K562 (cell line): ENCODE data around the gene BTBD16. TPM values are rescaled to one million over a fixed set of nuclear protein-coding genes. Genes with fewer than 3 reads are reported as not detected.

Experiments used
- ATAC-seq: fragments of 200-7000 bp; cut with Tn5 transposase; 3 replicates; pipeline ENCODE4 v1.9.1; 2020; ENCODE audit warnings: moderate library complexity
- BruUV-seq: library from RNA; stranded (reverse); fragments of 400-500 nt; replicated peaks from 2 replicates; lab custom pipeline; 2021; lab: Mats Ljungman, UMichigan
- CTCF ChIA-PET: fragments of 300-600 bp; formaldehyde crosslinking; extraction: SDS; loops from one replicate; lab custom pipeline; 2021; ENCODE audit warnings: low intra/inter-chr PET ratio; lab: Yijun Ruan, JAX
- POLR2A ChIA-PET: fragments of 300-600, 350-650 bp; sonication (Branson Sonifier 250); formaldehyde crosslinking; extraction: SDS; loops from one replicate; lab custom pipeline; 2021; ENCODE audit warnings: antibody characterized with exemption, inconsistent platforms; lab: Yijun Ruan, JAX
- DNase-seq, 4 experiments: peaks; one replicate each; pipeline versions ENCODE4 v3.0.0 to v3.0.0-alpha.2; 2011 to 2018; ENCODE audit warnings: low spot score in 3 of 4, mixed read lengths in 3 of 4; ENCODE audit errors: extremely low read depth in 1 of 4
- FAIRE-seq: peaks from 2 replicates; lab custom pipeline; 2011; peaks lifted over from hg19 to GRCh38; lab: Jason Lieb, UNC
- H2AFZ ChIP-seq: 2 replicates; pipeline ENCODE4 v1.6.0; 2011; ENCODE audit warnings: low read depth, low read length, control low read depth, inconsistent platforms
- H3K27ac ChIP-seq: fragments of 200-600 bp; 3 replicates; pipeline ENCODE4 v1.8.0; 2011; ENCODE audit warnings: low read depth, mild to moderate bottlenecking, control low read depth, inconsistent platforms, low read length, moderate library complexity, mixed read lengths; ENCODE audit errors: extremely low read depth
- H3K27me3 ChIP-seq, 2 experiments: fragments of 300-600 bp in 1 of 2; 2 replicates in 1 of 2; 3 replicates in 1 of 2; pipeline versions ENCODE4 v1.6.0 to v1.8.0; 2011; ENCODE audit warnings: inconsistent platforms in 2 of 2, low read length in 2 of 2, mild to moderate bottlenecking in 1 of 2, mixed read lengths in 1 of 2, moderate library complexity in 1 of 2; ENCODE audit not compliant: control insufficient read depth in 2 of 2, insufficient read depth in 2 of 2
- H3K36me3 ChIP-seq: fragments of 300-600 bp; 3 replicates; pipeline ENCODE4 v1.8.0; 2011; ENCODE audit warnings: mild to moderate bottlenecking, low read length, inconsistent platforms; ENCODE audit not compliant: control insufficient read depth, insufficient read depth
- H3K4me1 ChIP-seq, 2 experiments: fragments of 200-600 bp in 1 of 2; replicated peaks in 1 of 2; 2 replicates in 1 of 2; 3 replicates in 1 of 2; pipeline versions ENCODE4 v1.5.1 to v1.8.0; 2011; ENCODE audit warnings: inconsistent platforms in 2 of 2, low read length in 2 of 2, mild to moderate bottlenecking in 1 of 2, mixed read lengths in 1 of 2, moderate library complexity in 1 of 2; ENCODE audit not compliant: control insufficient read depth in 2 of 2, insufficient read depth in 2 of 2
- H3K4me2 ChIP-seq: 2 replicates; pipeline ENCODE4 v1.6.1; 2011; ENCODE audit warnings: low read length, control low read depth, inconsistent platforms, mixed read lengths; ENCODE audit not compliant: insufficient read depth
- H3K4me3 ChIP-seq: fragments of 200-600 bp; sonication (generic), shearing (Covaris generic); 2 replicates; pipeline ENCODE4 v1.5.1; 2016; ENCODE audit warnings: control low read depth, inconsistent platforms
- H3K79me2 ChIP-seq: fragments of 200-600 bp; 3 replicates; pipeline ENCODE4 v1.8.0; 2011; ENCODE audit warnings: low read length, inconsistent platforms; ENCODE audit not compliant: control insufficient read depth, insufficient read depth
- H3K9ac ChIP-seq, 2 experiments: 2 replicates each; pipeline versions ENCODE4 v1.6.0 to v1.6.1; 2011; ENCODE audit warnings: low read depth in 2 of 2, low read length in 2 of 2, control low read depth in 1 of 2, inconsistent platforms in 1 of 2, mild to moderate bottlenecking in 1 of 2, mixed read lengths in 1 of 2; ENCODE audit not compliant: insufficient read depth in 1 of 2
- H3K9me1 ChIP-seq: one replicate; pipeline ENCODE4 v1.6.0; 2011; ENCODE audit warnings: inconsistent platforms, mild to moderate bottlenecking, low read length, moderate library complexity; ENCODE audit not compliant: control insufficient read depth, insufficient read depth
- H3K9me3 ChIP-seq: replicated peaks from 2 replicates; pipeline ENCODE4 v1.5.1; 2011; ENCODE audit warnings: low read depth, low read length, inconsistent platforms; ENCODE audit not compliant: control insufficient read depth, insufficient read depth
- H4K20me1 ChIP-seq: replicated peaks from 2 replicates; pipeline ENCODE4 v1.6.1; 2011; ENCODE audit warnings: low read length, inconsistent platforms, mixed read lengths; ENCODE audit not compliant: control insufficient read depth, insufficient read depth
- ATF3 ChIP-seq, 2 experiments: fragments of 450-650 bp in 1 of 2; sonication (generic) in 1 of 2; formaldehyde crosslinking in 1 of 2; IDR thresholded peaks in 1 of 2; conservative IDR thresholded peaks in 1 of 2; 2 replicates each; pipeline versions ENCODE4 v1.6.1 to v1.8.1; 2016 to 2023; ENCODE audit warnings: mild to moderate bottlenecking in 2 of 2, moderate library complexity in 2 of 2, inconsistent platforms in 1 of 2, missing genetic modification reagents in 1 of 2
- CEBPB ChIP-seq: fragments of 450-650 bp; IDR thresholded peaks from 2 replicates; pipeline ENCODE4 v1.6.1; 2016; ENCODE audit warnings: missing genetic modification characterization, missing compliant biosample characterization
- ETV5 ChIP-seq: sonication (generic); formaldehyde crosslinking; IDR thresholded peaks from 2 replicates; pipeline ENCODE4 v1.4.0; 2020; ENCODE audit warnings: low read depth, mild to moderate bottlenecking, missing genetic modification reagents
- HIVEP1 ChIP-seq: fragments of 250-450 bp; sonication (Bioruptor Pico); IDR thresholded peaks from 2 replicates; pipeline ENCODE4 v1.4.0; 2020; ENCODE audit warnings: mild to moderate bottlenecking
- KAT8 ChIP-seq: fragments of 450-650 bp; IDR thresholded peaks from 2 replicates; pipeline ENCODE4 v1.6.1; 2016; ENCODE audit warnings: low read depth, mild to moderate bottlenecking
- LEF1 ChIP-seq: fragments of 450-650 bp; IDR thresholded peaks from 2 replicates; pipeline ENCODE4 v1.6.1; 2016; ENCODE audit warnings: mild to moderate bottlenecking
- NR2C2 ChIP-seq, 2 experiments: fragments of 200-800 bp in 1 of 2; sonication (Bioruptor generic) in 1 of 2; sonication (generic) in 1 of 2; formaldehyde crosslinking in 1 of 2; IDR thresholded peaks; 2 replicates each; pipeline versions ENCODE4 v1.6.1 to v1.8.0; 2016 to 2022; ENCODE audit warnings: mild to moderate bottlenecking in 1 of 2, missing compliant biosample characterization in 1 of 2, missing genetic modification characterization in 1 of 2, missing genetic modification reagents in 1 of 2
- PCBP2 ChIP-seq: fragments of 200-400 bp; formaldehyde crosslinking; IDR thresholded peaks from 2 replicates; pipeline ENCODE4 v1.6.1; 2018; ENCODE audit warnings: low read length, low read depth, mild to moderate bottlenecking, moderate library complexity; ENCODE audit not compliant: poor library complexity, severe bottlenecking
- RBM15 ChIP-seq: fragments of 200-400 bp; formaldehyde crosslinking; IDR thresholded peaks from 2 replicates; pipeline ENCODE4 v1.6.1; 2018; ENCODE audit warnings: mild to moderate bottlenecking, low read length, moderate library complexity; ENCODE audit not compliant: insufficient read depth
- ZFX ChIP-seq: sonication (generic); formaldehyde crosslinking; IDR thresholded peaks from 2 replicates; pipeline ENCODE4 v1.8.0; 2022; ENCODE audit warnings: mild to moderate bottlenecking, missing genetic modification reagents, moderate library complexity
- ZZZ3 ChIP-seq: fragments of 450-650 bp; IDR thresholded peaks from 2 replicates; pipeline ENCODE4 v1.6.1; 2016; ENCODE audit warnings: antibody characterized with exemption, mild to moderate bottlenecking, moderate library complexity
- whole genome bisulfite sequencing: fragments of 100-300 bp; shearing (Covaris generic); methylation state at CpG from one replicate; pipeline ENCODE4 v1.1.6; 2016; ENCODE audit warnings: low coverage, mixed read lengths; ENCODE audit not compliant: insufficient coverage; ENCODE audit errors: missing lambda C conversion rate; 5-methylcytosine and 5-hydroxymethylcytosine counted together
- in situ Hi-C: fragments of 300-500 bp; cut with MboI; formaldehyde crosslinking; loops from 4 replicates; pipeline ENCODE4 v1.15.0; 2018; ENCODE audit warnings: inconsistent platforms, mixed read lengths
- intact Hi-C: fragments of 100-400 bp; cut with micrococcal nuclease; formaldehyde crosslinking; loops from 2 replicates; pipeline ENCODE4 v1.14.2; 2022
- polyA plus RNA-seq, 8 experiments: library from polyadenylated mRNA; depleted of rRNA in 4 of 8; stranded (reverse) in 5 of 8; unstranded in 3 of 8; fragments of >200 nt; fragmentation: Nextera tagmentation in 2 of 8; fragmentation: Illumina TruSeq in 1 of 8; extraction: Ambion mirVana in 2 of 8; extraction: Trizol in 1 of 8; gene quantifications; 2 replicates each; pipeline versions ENCODE4 v1.2.1 to v1.2.3, GENCODE V29; 2011 to 2014; ENCODE audit warnings: inconsistent platforms in 1 of 8, missing spikeins in 1 of 8
- total RNA-seq, 7 experiments: library from RNA; depleted of rRNA in 6 of 7; stranded (reverse); fragments of >200 nt in 6 of 7; fragmentation: Illumina TruSeq in 2 of 7; extraction: Trizol in 2 of 7; gene quantifications; 2 replicates each; pipeline versions ENCODE4 v1.2.1 to v1.2.3, GENCODE V29; 2011 to 2021; ENCODE audit warnings: low replicate concordance in 1 of 7

Gene BTBD16
- total and polyA plus RNA-seq, 9 of the 15 experiments (the other 6 are each of a cell fraction or from before 2014, with no cell fraction given), result 0.11 TPM; not detected in 8

DNA sequence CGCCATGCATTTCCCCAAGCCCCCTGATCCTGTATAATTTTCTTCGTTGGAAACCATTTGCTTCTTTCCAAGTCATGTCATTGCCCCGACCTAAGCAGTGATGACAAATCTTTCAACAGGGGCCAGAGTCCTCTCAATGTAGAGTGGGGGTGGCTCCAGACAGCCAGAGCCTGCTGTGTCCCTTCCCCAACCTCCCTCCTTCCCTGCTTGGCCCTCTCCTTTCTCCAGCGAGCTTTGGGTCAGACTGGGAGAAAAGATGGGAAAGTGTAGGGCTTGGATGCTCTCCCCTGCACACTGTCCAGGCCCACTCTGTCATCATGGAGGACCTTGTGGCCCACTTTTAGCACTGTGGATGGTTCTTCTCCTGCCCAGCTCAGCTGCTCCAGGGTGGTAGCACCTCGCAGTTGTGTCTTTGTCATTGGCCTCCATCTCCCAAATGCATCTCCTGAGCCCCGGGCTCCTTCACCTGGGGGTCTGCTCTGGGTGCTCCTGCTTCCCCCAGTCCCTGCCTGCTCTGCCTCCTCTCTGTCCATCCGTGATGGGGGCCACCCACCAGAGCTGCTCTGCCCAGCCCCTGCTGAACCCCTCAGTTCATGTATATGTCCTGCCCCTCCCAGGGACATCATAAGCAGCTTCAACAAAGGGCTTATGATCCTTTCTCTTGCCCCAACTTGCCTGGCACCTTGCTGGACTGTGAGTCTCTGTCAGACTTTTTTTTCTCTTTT lies 37.5 kb downstream of the BTBD16 start:
- Histone ChIP-seq H3K4me2 (no peak overlapping the region), H3K9me3 (no peaks in the 10 kb centered on the region), H3K9ac (no peak overlapping the region), H3K4me3 (no peak overlapping the region), H2AFZ (no peak overlapping the region), H3K9me1 (no peaks in the 10 kb centered on the region), H3K79me2 (no peaks in the 10 kb centered on the region), H3K36me3 (no peaks in the 10 kb centered on the region), H3K4me1 (peaks cover 0 to 3% of the 10 kb centered on the region in 2 experiments; a peak in 2 of 5 replicates), H4K20me1 (no peaks in the 10 kb centered on the region), H3K27me3 (no peaks in the 10 kb centered on the region), H3K27ac (no peak overlapping the region; the same call in 2 of the 3 replicates)
- FAIRE-seq (no peak), DNase-seq (no peak), ATAC-seq (no peak)
- ChIA-PET POLR2A (no interaction called here), CTCF (no interaction called here)
- intact Hi-C loops (no loop called here), in situ Hi-C loops (loop anchor here (5.0 kb wide), 1 partner anchor 124 kb away; no protein-coding TSS in a partner anchor)
- no TSS peak for BruUV-seq
- TF ChIP-seq PCBP2 (no peak), ZFX (0 out of 2 replicates have a peak, but pooled peaks have one; percentile 3)
- WGBS, result 0% methylated on average over 7 of the region's 7 CpGs

- ChIA-PET POLR2A (interaction anchor here (0.6 to 0.7 kb wide), 2 partner anchors 145 to 154 kb away, joined by 3 read pairs; no protein-coding TSS in a partner anchor), CTCF (no interaction called here)
- H3K9me3 ChIP-seq, result no peaks in the 10 kb centered on the region
- no peaks in the 10 kb centered on the region for H3K27me3 ChIP-seq
- no peaks in the 10 kb centered on the region for H4K20me1 ChIP-seq
- H3K4me1 ChIP-seq, result peaks cover 0 to 3% of the 10 kb centered on the region in 2 experiments; a peak in 2 of 5 replicates
- no peak overlapping the region for H3K27ac ChIP-seq
- no TSS peak for BruUV-seq
- FAIRE-seq, result no peak
- no peaks in the 10 kb centered on the region for H3K79me2 ChIP-seq
- H3K9ac ChIP-seq, result no peak overlapping the region
- no peak overlapping the region for H3K4me2 ChIP-seq
- H3K9me1 ChIP-seq, result no peaks in the 10 kb centered on the region
- intact Hi-C loops (no loop called here), in situ Hi-C loops (no loop called here)
- 3% methylated on average over 17 of the region's 18 CpGs for WGBS
- no peak overlapping the region for H2AFZ ChIP-seq
- peak in 1 of 4 experiments; percentile 14 for DNase-seq
- ATAC-seq, result no peak
- no peak overlapping the region for H3K4me3 ChIP-seq
- no peaks in the 10 kb centered on the region for H3K36me3 ChIP-seq
- no peak for TF ChIP-seq ZZZ3
- no peak for TF ChIP-seq HIVEP1
- peak; percentile 32; the same call in 1 of the 2 replicates for TF ChIP-seq ATF3 (IDR thresholded peaks at IDR 0.05)
- TF ChIP-seq ATF3 (CRISPR knock-in tag; conservative IDR thresholded peaks at IDR 0.05), result no peak
- TF ChIP-seq RBM15, result no peak
- TF ChIP-seq ETV5 (CRISPR knock-in tag), result 0 out of 2 replicates have a peak, but pooled peaks have one; percentile 43
- no peak for TF ChIP-seq NR2C2 (CRISPR knock-in tag; IDR thresholded peaks at IDR 0.05)
- 0 out of 2 replicates have a peak, but pooled peaks have one; percentile 19 for TF ChIP-seq NR2C2 (tag; IDR thresholded peaks at IDR 0.05)
- TF ChIP-seq LEF1, result no peak
- TF ChIP-seq KAT8, result no peak
- peak; percentile 21; the same call in 1 of the 2 replicates for TF ChIP-seq CEBPB
Observed at GRCh38 chr10:122310311-122311050, 39.4 kb downstream of the BTBD16 start.
